DMS79 (cell line): Measurements from ENCODE around the gene AKAP13.
A peak's percentile ranks its signal among the peaks of the same experiment; 100 is the strongest.

Experiments used
- DNase-seq: peaks from one replicate; lab custom pipeline; 2025; lab: John Stamatoyannopoulos, UW

Gene AKAP13

DNA sequence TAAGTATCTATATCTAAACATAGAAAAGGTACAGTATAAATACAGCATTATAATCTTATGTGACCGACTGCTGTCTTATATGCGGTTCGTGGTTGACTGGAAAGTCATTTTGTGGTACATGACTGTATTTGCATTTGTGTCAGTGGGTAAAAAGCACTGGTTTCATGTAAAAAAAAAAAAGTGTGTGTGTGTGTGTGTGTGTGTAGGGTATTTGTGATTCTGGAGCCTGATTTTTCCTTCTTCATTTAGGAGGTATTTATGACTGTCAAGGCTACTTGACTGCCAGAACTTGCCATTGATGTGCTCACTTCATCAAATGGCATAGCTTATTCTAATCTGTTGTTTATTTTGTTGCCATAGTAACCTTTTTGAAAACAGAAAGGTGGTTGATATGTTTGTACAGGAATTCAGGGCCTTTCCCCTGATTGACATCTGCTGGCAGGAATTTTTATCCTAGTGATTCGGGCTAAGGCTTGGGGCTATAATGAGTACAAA lies 63.2 kb downstream of the AKAP13 start:
- DNase-seq = peak; percentile 12

DNA sequence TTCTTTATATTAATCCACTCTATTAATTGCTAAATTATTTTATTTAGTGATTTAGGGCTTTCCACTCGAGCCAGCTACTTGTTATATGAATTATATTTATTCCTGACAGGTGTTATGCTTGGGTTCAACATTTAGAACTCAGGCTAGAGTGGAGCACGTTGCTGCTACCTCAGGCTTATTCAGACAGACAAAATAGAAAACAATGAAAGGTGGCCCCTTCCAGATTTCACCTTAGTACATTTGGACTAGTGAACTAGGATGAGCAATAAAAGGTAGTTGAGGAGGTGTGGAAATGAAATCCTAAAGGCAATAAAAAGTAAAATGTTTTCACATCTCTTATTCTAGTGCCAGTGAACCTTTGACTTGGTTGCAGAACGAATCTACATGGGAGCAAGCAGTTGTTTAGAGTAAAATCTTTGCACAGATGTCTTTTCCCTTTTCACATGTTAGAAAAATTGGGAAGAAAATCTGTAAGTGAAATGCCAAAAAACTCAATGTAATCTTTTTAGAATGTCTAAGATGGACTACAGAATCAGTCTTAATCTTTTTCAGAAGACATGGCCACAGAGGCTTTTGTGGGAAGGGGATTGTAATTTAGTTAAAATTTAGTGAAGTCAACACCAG lies 63.8 kb downstream of the AKAP13 start:
- DNase-seq = no peak

DNA sequence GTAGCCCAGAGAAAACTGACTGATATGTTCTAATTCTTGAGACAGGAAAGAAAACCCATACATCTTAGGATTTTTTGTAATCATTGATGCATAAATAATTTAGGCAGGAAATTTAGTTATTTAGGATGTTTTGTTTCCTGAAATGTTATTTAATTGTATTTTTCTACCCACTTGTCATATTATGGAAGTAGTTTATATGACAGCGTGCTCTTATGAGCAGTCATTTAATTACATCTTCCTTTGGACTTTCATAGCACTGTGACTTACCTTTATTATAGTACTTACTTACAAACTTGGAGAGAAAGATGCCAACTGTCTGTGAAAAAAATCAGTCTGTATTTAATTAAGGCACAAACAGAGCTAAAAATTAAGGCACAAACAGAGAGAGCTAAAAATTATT lies 65.0 kb downstream of the AKAP13 start:
- DNase-seq = no peak

DNA sequence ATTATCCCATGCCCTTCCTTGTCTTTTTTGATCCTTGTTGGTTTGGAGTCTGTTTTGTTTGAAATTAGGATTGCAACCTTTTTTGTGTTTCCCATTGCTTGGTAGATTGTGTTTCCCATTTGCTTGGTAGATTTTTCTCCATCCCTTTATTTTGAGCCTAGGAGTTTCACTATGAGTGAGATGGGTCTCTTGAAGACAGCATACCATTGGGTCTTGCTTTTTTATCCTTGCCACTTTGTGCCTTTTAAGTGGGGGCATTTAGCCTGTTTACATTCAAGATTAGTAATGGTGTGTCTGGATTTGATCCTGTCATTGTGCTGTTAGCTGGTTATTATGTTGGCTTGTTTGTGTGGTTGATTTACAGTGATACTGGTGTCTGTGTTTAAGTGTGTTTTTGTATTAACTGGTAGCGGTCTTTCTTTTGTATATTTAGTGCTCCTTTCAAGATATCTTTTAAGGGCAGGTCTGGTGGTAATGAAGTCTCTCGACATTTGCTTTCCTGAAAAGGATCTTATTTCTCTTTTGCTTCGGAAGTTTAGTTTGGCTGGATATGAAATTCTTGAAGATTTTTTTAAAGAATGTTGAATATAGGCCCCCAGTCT lies 70.8 kb downstream of the AKAP13 start:
- DNase-seq = no peak

DNA sequence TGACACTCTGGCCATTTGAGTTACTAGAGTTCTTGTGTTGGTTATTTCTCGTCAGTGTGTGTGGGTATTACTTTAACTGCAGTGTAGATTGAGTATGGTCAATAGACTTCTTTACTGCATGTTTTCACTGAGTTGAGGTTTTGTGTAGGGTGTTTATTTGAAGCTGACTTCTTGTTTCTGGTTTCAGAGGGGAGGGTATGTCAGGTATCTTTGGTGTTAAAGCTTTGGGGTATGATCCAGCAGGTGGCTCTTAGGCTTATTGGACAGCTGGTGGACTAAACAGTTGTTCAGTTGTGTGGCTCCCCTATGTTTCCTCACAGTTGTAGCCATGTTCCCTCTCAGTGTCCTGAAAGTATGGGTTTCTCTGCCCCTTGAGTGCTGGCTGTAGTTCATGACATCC lies 72.0 kb downstream of the AKAP13 start:
- DNase-seq = no peak

DNA sequence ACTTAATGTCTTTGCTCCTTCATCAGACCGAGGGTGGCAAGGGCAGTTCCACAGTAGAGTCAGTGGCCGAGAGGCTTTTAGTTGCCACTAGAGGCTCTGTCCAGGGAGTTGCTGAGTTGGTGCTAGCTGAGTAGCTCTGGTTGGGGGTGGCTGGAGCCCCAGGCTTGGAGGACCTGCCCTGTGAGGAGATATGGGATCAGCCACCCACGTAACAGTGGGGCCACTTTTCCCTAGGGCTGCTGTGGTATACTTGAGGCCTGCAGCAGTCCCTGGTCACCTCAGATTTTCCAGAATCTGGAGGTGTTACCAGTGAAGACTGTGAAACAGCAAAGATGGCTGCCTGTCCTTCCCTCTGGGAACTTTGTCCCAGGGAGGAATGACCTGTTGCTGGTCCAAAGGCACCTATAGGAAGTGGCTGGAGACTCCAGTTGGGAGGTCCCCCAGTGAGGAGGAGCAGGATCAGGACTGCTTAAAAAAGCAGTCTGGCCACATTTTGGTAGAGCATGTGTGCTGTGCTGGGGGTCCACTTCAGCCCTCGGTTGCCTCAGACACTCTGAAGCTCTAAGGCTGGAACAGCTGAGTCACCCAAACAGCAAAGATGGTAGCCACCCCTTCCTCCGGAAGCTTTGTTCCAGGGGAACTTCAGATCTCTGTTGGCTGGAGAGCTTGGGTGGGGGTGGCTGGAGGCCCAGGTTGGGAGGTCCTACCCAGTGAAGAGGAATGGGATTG lies 72.9 kb downstream of the AKAP13 start:
- DNase-seq = no peak

DNA sequence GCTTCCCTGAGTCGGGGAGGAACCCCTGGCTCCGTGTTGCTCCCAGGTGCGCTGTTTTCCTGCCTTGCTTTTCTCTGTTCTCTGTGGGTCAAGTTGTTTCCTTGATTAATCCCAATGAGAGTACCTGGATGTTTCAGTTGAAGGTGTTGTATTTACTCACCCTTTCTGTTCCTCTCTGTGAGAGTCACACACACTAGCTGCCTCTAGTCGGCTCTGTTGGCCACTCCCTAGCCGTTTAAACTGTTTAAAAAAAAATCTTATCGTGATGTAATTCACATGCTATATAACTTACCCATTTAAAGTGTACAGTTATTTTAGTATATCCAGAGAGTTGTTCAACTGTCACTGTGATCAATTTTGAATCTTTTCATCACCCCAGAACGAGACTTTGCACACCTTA lies 74.0 kb downstream of the AKAP13 start:
- DNase-seq = no peak

DNA sequence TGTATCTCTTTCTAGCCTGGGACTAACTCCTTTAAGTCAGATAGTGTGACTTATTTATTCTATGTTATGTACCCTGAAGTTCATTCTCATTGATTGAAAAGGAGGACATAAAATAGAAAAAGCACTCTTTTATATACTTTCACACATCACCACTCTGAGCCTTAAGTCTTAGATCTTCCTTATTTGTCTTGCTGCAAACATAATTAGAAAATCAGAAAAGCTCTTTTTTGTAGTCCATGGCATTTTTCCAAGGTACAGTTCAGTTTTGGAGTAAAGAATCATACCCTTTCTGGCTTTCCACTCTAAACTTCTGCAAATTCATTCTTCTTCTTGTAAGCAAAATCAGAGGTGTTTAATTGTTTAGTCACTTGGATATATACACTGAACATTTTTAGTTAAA lies 75.5 kb downstream of the AKAP13 start:
- no peak for DNase-seq

DNA sequence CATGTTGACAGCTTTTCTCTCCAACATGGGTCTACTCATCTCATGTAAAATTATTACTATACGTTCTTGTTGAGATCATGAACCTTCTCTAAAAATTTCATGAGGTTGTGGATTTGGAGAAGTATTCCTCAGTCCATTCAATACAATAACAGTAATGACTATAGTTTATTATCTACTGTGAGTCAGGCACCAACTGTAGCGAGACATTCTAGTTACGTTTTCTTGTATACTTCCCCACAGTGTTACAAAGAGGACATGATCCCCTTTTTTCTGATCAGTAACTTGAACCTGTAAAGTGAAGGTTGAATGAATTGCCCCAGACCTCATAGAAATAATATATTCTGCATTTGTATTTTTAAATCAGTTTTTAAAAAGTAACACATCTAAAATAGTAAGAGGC lies 76.4 kb downstream of the AKAP13 start:
- no peak for DNase-seq

DNA sequence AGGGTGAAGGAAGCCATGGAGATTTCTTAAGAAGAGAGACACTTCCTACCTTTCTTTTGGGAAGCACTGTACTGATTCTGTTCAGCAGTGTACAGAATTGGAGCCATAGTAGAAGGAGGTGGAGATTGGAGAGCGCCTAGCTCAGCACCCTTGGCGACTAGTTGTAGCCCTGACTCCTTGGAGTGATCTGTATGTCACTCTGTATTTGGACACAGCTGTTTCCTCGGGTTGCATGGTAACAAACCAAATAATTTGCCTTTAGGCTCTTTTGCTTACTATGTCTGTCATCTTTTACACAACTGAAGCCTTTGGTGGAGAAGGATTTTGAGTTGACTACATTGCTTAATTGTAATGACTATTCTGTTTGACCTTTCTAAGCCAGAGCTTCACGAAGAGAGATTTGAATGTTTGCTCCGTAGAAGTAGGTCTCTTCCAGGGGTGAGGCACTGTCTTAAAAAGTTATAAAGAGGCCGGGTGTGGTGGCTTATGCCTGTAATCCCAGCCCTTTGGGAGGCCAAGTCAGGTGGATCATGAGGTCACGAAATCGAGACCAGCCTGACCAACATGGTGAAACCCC lies 77.1 kb downstream of the AKAP13 start:
- no peak for DNase-seq

DNA sequence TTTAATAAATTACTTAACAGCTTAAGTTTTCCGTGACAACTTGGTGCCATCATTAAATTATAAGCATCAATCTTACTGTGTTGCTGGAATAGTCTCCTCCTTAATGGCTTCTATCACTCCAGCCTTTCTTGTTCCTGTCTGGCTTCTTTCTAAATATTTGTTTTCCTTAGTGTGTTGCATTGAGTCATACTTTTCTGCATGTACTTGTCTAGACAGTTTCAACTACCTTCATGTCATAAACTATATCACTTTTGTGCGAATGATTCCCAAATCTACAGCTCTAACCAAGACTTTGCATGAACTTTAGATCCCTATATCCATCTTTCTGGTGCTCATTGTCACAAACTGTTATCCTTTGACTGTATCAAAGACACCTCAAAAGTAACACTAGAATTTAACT lies 78.4 kb downstream of the AKAP13 start:
- no peak for DNase-seq

DNA sequence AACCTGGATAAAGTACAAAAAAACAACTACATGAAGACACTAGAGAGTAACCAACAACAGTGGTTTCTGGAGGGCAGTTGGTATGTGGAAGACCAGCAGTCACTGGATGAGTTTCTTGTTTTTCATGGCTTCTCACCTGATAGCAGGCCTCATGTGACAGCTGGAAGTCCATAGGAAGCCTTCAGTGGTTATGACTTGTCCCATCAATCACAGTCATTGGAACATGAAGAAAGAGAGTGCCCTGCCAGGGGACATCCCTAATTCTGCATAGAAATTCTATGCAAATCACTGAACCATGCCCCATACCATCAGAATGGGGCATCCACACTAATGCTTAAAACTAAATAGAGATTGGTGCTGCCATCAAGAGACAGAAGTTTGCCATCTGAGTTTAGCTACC lies 81.6 kb downstream of the AKAP13 start:
- DNase-seq = no peak

DNA sequence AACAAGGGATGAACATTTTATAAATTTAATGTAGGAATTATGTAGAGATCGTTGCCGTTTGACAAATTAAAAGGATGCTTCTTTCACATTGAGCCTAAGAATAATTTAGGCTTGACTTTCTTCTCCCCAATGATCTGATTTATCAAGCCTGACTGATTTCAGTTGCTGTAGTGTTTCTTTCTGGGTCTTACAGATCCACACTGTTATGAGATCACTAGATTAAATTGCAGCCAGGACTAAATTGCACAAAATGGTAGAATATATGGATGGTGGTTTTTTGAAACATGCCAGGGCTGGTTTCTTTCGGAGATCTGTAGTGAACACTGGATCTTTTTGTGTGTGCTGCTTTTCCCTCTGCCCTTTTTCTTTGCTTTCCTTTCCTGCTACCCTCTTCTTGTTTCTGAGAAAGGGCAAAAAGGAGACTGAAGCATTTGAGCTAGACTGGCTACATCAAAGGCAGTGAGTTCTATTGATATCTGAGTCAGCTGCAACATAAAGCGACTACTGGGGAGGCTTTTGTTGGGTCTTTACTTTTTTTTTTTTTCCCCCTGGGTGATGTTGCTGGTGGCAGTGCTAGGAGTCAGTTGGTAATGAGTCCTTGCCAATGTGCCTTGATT lies 83.0 kb downstream of the AKAP13 start:
- no peak for DNase-seq

DNA sequence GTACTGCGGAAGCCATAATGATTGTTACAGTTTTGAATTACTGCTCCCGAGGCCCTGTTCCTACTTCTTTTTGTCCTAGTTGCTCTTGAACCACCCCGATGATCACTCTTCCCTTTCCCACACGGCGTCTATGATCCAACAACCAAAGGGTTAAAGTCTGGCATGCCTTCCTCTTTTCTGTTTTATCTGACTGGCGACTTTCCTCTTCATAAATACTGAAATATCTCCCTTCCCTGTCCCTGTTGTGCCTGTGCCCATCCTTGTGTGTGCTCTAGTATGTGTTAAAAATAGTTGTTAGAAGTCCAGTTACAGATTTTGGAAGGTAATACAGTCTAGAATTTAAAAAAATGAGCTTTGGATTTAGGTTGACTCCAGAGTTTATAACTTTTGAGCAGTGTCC lies 83.6 kb downstream of the AKAP13 start:
- no peak for DNase-seq

DNA sequence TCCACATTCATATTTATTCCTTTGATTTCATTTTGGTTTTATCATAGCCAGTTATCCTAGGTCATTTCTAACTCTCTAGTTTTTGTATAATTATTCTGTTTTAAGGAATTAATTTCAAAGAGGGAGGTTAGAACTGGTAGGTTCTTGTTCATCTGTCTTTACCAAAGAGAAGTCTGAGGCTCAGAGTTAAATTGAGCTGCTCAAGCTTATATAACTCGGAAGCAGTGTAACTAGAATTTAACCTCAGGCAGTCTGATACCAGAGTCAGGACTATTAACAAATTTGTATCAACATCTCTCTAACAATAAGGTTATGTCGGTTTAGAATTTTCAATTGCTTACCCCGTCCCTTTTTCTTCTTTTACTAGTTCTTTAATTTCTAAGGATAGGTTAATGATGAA lies 84.1 kb downstream of the AKAP13 start:
- DNase-seq = no peak

DNA sequence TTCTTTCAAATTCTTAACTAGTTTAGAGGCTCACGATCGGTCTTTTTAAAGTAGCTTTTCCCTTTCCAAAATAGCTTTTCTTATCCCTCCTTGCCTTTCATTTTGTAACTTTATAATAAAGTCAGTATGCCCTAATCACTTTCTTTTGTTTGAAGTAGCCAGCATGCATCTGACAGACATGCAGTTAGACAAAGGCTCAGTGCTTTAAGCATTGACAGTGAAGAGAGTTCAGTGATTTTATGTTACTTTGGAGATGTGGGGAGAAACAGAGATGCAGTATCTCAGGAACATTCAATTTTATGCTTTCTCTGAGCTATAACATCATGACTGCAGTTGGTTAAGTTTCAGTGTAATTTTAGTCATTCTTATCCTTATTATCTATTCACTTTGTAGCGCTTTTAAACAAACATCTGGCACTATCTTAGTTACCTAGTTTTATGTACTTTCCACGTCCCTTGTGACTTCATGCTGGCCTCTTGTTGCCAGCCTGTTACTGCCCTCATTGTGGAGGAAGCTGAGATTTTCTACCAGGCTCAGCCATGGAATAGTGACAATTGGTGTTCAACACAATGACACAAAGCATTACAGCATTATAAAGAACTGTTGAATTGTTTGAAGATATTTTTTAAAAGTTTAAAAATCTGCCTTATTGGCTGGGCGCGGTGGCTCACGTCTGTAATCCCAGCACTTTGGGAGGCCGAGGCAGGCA lies 90.3 kb downstream of the AKAP13 start:
- DNase-seq = no peak

DNA sequence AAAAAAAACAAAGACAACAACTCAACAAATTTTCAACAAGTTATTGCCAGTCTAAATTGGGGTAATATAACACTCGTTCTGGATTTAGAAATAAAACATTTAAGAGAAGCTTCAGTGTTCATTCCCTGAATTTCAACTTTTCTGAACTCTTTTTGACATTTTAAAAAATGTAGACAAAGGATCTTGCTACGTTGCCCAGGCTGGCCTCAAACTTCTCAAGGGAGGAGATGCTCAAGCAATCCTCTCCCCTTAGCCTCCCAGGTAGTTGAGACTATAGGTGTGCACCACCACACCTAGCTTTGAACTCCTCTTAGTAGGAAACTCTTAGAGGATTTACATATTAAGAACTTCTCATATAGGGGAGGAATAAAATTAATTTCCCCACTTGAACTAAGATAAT lies 91.9 kb downstream of the AKAP13 start:
- DNase-seq = no peak

DNA sequence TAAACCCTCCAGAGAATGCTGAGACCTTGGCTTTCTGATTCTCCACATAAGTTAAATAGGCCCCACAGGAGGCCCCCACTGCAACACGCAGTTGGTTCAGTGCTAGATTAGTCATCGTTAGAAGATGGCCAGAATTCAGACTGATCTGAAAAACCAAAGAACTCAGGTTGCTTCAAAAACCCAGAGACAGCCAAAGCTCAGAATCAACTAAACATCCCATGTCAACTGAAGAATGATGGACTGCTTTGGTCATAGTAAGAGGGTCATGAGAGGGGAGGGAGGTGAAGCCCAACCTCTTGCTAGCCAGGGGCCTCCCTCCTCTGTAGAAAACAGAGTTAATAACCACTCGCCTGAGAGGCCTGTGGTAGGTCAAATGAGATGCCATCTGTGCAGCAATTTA lies 93.1 kb downstream of the AKAP13 start:
- no peak for DNase-seq

DNA sequence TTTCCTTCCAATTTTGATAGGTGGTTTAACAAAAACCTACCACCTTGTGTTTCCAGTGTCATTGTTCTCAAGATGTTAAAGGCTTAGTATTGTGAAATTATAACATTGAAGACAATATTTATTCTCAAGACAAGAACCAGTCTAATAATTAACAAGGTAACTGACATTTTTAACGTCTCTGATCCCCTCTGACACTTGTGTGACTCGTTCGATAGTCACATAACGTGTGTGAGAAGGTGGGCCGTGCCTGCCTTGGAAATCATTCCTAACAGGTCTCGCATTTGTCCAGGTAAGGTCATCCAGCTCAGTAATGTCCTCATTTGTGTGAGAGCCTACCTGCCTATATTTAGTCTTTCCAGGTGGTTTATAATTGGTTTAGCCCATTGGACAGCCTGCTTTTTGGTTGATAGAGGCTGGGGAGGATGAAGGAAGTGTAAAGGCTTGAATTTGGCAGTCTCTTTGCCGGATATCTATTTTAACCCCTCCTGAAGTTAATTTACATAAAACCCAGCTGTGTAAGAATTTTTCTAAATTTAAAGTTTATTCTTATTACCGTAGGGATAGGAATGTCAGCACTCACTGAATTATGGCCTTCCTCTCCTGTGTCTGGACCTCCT lies 94.4 kb downstream of the AKAP13 start:
- DNase-seq = no peak

DNA sequence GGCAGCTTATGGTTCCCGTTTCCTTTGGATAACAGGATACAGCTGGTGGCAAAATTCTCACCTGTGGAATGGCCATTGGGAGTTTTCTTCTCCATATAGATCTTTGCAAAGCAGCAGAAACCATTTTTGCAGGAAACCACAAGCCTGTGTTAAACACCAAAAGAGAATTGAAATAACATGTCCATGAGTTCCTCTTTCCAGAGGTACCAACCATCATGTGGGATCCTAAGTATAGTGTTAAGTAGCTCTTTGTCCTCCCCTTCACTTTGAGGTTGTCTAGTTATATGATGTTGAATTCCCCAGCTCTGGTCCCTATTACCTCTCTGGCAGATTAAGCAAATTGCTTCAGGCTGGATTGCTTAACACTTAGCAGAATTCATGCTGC lies 94.9 kb downstream of the AKAP13 start:
- no peak for DNase-seq

DNA sequence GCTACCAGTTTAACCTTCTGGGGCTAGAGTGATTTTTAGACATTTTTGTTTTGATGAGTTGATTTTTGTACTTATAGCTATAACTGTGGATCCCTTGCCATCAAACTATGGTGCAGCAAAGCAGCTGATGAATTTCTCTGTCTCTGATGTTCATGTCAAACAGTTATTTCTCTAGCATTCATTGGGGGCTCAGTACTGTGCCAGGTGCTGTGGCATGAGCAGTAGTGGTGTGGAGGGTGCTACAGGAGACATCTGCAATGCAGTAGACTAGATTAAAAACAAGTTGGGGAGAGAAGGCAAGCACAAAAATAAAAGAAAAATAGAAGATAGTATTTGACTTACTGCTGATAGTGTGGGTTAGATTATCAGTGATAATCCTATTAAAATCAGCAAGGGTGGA lies 95.3 kb downstream of the AKAP13 start:
- DNase-seq = no peak

DNA sequence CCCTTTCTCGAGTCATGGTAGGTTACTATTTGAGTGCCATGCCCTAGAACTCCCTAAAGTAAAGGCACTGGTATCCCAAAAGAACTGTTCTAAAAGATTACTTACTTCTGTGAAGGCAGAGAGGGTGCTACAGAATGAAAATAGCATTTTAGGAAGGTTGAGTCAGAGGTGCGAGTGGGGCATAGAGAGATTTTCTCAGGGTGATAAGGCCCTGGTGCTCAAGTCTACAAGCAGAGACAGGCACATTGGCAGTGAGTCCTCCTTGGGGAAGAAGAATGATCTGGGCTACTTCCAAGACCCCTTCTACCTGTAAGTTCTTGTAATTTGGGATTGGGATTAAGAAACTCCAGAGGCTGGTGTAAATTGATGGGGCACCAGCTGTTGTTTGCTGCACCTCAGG lies 96.7 kb downstream of the AKAP13 start:
- no peak for DNase-seq
